ENCODE results near the gene MATCAP1.

- TF ChIP-seq POLR2A (IDR thresholded peaks at IDR 0.05; ENCODE audit: low read depth, low read length) (no peak), POLR2AphosphoS5 (IDR thresholded peaks at IDR 0.05; ENCODE audit: low read depth, low read length) (no peak), TAF1 (IDR thresholded peaks at IDR 0.05; ENCODE audit: low read depth, low read length) (no peak), PAX5 (IDR thresholded peaks at IDR 0.05; ENCODE audit: insufficient read depth, low read length, severe bottlenecking) (no peak), POU2F2 (IDR thresholded peaks at IDR 0.05; ENCODE audit: low read depth, low read length) (no peak), SPI1 (IDR thresholded peaks at IDR 0.05; ENCODE audit: low read depth, low read length) (no peak)
Measured at GRCh38 chr16:67191411-67191994, 7.7 kb upstream of the MATCAP1 start.
